ENCODE results near the gene PSMD1. TPM values are rescaled to one million over a fixed set of nuclear protein-coding genes. Genes with fewer than 3 reads are reported as not detected.

The PSMD1 gene
- total RNA-seq, 2 experiments from 2014 or later, result 27.9 to 31.3 TPM

DNA sequence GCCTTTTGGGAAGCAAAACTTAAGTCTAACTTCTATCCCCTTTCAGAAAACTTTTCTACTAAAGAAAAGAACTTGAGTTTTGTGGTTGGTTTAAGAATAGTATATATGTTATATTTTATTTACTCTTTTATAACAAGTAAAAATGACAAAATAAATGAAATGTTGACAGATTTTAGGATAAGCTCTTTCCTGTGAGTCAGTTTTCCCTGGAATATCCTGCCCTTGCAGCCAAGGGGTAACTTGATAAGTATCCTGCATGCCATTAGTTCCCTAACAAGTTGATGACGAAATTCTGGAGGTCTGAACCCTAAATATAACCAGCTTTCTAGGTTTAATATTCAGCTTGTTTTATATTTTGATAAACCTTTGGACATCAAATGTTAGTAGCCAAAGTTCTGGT is 75.5 kb downstream of the PSMD1 start:
- H3K27ac ChIP-seq (ENCODE audit: low read depth in 1 of 2, low read length in 2 of 2), result no peak overlapping the region
- Mint-ChIP-seq H3K36me3 (ENCODE audit: low read depth) (no peaks in the 10 kb centered on the region), H3K27ac (no peak overlapping the region), H3K4me3 (no peak overlapping the region), H3K9me3 (no peaks in the 10 kb centered on the region), H3K27me3 (no peaks in the 10 kb centered on the region), H3K4me1 (ENCODE audit: low read depth) (peaks cover 16% of the 10 kb centered on the region)
- no peaks in the 10 kb centered on the region for H3K27me3 ChIP-seq (ENCODE audit: control insufficient read depth in 1 of 2, insufficient read depth in 2 of 2, low read length in 2 of 2)
- DNase-seq (no peak), ATAC-seq (ENCODE audit: poor library complexity) (no peak)
- POLR2A ChIA-PET, result no interaction called here
- intact Hi-C loops (cut with DNase I, micrococcal nuclease), result no loop called here
- no peaks in the 10 kb centered on the region for H3K36me3 ChIP-seq (ENCODE audit: insufficient read depth, low read length)
- no peak overlapping the region for H3K4me3 ChIP-seq (ENCODE audit: low read length)
- no peaks in the 10 kb centered on the region for H3K4me1 ChIP-seq (ENCODE audit: insufficient read depth, low read length)
- H3K9me3 ChIP-seq (ENCODE audit: control insufficient read depth in 1 of 2, insufficient read depth in 1 of 2, low read length in 2 of 2), result no peaks in the 10 kb centered on the region
- CTCF ChIA-PET, result interaction anchor here (1.1 kb wide), 1 partner anchor 11 kb away, joined by 4 read pairs; no protein-coding TSS in a partner anchor
- TF ChIP-seq CTCF (IDR thresholded peaks at IDR 0.05), result no peak

DNA sequence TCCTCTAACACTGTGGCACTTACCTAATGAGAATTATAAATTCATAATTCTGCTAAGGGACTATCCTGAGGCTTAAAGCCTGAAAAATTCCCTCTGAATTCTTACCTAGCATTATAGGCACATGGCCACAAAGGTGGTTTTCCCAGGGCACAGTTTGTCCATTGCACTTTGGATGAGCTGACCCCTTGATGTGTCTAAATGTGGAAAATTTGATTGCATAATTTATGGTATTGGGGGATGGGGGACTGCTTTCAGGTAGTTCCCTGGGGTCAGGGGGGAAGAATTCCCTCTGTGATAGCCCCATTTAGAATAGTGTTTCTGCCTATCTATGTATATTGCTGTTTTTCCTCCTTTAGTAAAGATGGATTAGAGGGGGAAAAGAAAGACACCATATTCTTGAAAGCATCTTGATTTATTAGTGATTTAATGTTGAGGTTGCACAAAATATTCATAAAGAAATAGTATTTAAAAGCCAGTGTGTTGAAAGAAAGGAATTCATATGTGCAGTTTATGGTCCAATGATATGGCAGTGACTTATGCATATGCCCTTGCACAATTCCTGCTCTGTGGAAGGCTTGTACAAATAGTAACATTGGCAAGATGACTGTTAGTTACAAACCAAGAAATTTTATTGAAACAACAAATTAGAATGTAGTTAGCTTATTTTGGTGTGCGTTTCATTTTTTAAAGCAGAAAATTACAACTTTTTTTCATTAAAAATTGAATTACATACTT is 76.9 kb downstream of the PSMD1 start:
- no peaks in the 10 kb centered on the region for H3K27me3 ChIP-seq (ENCODE audit: control insufficient read depth in 1 of 2, insufficient read depth in 2 of 2, low read length in 2 of 2)
- CTCF ChIA-PET, result no interaction called here
- H3K4me1 ChIP-seq (ENCODE audit: insufficient read depth, low read length), result no peaks in the 10 kb centered on the region
- POLR2A ChIA-PET, result no interaction called here
- Mint-ChIP-seq H3K9me3 (no peaks in the 10 kb centered on the region), H3K4me3 (no peak overlapping the region), H3K4me1 (ENCODE audit: low read depth) (peaks cover 6% of the 10 kb centered on the region), H3K27ac (no peak overlapping the region), H3K36me3 (ENCODE audit: low read depth) (peaks cover 8% of the 10 kb centered on the region), H3K27me3 (no peaks in the 10 kb centered on the region)
- peaks cover 3% of the 10 kb centered on the region for H3K36me3 ChIP-seq (ENCODE audit: insufficient read depth, low read length)
- no peak for DNase-seq
- no peak overlapping the region for H3K27ac ChIP-seq (ENCODE audit: low read depth in 1 of 2, low read length in 2 of 2)
- TF ChIP-seq CTCF (IDR thresholded peaks at IDR 0.05), result no peak
- H3K4me3 ChIP-seq (ENCODE audit: low read length), result no peak overlapping the region
- intact Hi-C loops (cut with DNase I, micrococcal nuclease), result no loop called here
- H3K9me3 ChIP-seq (ENCODE audit: control insufficient read depth in 1 of 2, insufficient read depth in 1 of 2, low read length in 2 of 2), result no peaks in the 10 kb centered on the region
- no peak for ATAC-seq (ENCODE audit: poor library complexity)

DNA sequence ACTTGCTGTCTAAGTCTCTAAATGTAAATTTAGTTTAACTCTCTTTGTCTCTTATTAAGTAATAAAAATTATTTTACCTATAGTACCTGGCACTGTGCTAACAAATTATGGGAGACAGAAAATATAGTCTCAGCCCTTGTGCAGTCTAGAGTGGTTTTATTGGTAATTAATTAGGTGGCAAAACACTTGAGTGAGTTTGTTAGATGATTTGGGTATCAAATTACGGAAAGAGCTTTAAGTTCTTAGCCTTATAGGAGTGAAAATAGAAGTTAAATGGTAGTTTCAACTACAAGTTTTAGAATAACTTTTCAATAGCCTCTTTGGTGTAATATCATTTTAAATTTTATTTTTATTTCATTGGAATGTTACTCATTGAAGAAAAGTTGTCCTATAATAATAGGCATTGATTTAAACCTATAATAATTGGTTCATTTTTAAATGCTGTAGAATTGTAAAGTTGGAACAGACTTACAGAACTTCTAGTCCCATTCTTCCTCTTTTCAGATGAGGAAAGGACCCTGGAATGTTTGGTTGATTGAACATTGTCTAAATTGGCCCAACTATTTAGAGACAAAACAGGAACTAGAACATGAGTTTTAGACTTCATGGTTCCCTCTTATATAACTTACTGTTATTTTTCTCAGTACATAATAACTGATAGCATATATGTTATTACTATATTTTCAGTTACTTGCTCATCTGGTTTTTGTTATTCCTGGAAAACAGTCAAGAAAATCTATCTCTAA is 78.4 kb downstream of the PSMD1 start:
- Histone ChIP-seq H3K9me3 (ENCODE audit: control insufficient read depth in 1 of 2, insufficient read depth in 1 of 2, low read length in 2 of 2) (no peaks in the 10 kb centered on the region), H3K36me3 (ENCODE audit: insufficient read depth, low read length) (peaks cover 7% of the 10 kb centered on the region), H3K4me1 (ENCODE audit: insufficient read depth, low read length) (no peaks in the 10 kb centered on the region), H3K27ac (ENCODE audit: low read depth in 1 of 2, low read length in 2 of 2) (no peak overlapping the region), H3K27me3 (ENCODE audit: control insufficient read depth in 1 of 2, insufficient read depth in 2 of 2, low read length in 2 of 2) (no peaks in the 10 kb centered on the region), H3K4me3 (ENCODE audit: low read length) (no peak overlapping the region)
- intact Hi-C loops (cut with DNase I, micrococcal nuclease), result no loop called here
- DNase-seq, result no peak
- Mint-ChIP-seq H3K36me3 (ENCODE audit: low read depth) (peaks cover 12% of the 10 kb centered on the region), H3K4me3 (no peak overlapping the region), H3K9me3 (no peaks in the 10 kb centered on the region), H3K27ac (no peak overlapping the region), H3K4me1 (ENCODE audit: low read depth) (peaks cover 5% of the 10 kb centered on the region), H3K27me3 (no peaks in the 10 kb centered on the region)
- ChIA-PET POLR2A (no interaction called here), CTCF (interaction anchor here (0.8 kb wide), 1 partner anchor 10 kb away, joined by 3 read pairs; no protein-coding TSS in a partner anchor)
- TF ChIP-seq CTCF (IDR thresholded peaks at IDR 0.05), result no peak
- ATAC-seq (ENCODE audit: poor library complexity), result no peak

Data from CD4-positive, alpha-beta T cell (primary cell).